Measurements from ENCODE around the gene SAPCD1.
A peak's percentile ranks its signal among the peaks of the same experiment; 100 is the strongest.

The SAPCD1 gene

DNA sequence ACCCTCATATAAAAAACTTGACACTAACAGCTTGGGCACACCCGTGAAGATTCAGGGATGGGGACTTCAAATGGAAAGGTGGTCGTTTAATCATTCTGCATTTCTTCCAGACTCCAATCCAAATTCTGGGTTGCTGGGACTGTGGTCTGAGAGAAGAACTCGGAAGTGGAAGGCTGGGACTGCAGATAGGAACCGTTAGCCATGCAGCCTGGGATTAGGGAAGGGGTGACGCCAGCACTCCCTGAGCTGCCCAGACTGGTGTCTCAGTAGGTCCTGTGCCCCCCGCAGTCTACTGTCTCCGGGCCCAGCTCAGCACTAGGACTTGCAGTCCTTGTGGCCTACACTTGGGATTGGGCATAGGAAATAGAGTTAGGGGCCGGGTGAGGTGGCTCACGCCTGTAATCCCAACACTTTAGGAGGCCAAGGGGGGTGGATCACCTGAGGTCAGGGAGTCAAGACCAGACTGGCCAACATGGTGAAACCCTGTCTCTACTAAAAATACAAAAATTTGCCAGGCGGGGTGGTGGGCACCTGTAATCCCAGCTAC is 25.6 kb upstream of the SAPCD1 start:
- Mint-ChIP-seq H3K36me3 (peaks cover 3% of the 10 kb centered on the region), H3K4me3 (peak overlapping the region; percentile 99), H3K27ac (peak overlapping the region; percentile 85), H3K9me3 (ENCODE audit: low read depth) (no peaks in the 10 kb centered on the region), H3K4me1 (ENCODE audit: low read depth) (peaks cover 63% of the 10 kb centered on the region), H3K27me3 (no peaks in the 10 kb centered on the region)

DNA sequence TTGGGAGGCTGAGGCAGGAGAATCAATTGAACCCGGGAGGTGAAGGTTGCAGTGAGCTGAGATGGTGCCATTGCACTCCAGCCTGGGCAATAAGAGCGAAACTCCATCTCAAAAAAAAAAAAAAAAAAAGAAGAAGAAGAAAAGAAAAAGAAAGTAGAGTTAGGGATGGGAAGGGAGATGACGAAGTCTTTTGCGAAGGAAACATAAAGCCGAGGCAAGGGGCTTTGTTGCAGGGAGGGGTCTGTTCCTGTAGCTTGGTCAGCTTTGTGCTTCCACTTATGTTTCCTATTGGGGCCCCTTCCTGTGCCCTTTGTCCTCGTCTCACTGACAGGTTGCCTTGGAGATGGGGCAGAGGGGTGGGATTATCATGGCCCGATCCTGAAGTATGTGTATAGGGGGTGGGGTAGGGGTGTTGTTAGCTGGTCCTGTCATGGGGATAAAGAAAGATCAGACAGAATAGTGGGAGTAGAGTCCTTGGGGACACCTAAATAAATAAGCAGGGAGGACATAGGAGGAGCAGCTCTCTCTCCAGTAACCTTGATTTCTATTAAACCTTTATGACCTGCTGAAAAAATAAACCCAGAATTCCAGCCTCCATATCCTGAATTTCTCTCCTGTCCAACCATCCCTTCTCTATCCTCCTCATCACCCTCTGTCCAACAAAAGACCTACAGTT is 25.0 kb upstream of the SAPCD1 start:
- peak overlapping the region; percentile 99 for H3K4me3 Mint-ChIP-seq
- H3K36me3 Mint-ChIP-seq: peaks cover 5% of the 10 kb centered on the region
- H3K9me3 Mint-ChIP-seq (ENCODE audit: low read depth): no peaks in the 10 kb centered on the region
- peaks cover 61% of the 10 kb centered on the region for H3K4me1 Mint-ChIP-seq (ENCODE audit: low read depth)
- H3K27ac Mint-ChIP-seq: peak overlapping the region; percentile 72
- no peaks in the 10 kb centered on the region for H3K27me3 Mint-ChIP-seq

GRCh38 chr6:31737991-31738979 is 24.2 kb upstream of the SAPCD1 start:
- H3K36me3 Mint-ChIP-seq: peaks cover 5% of the 10 kb centered on the region
- peak overlapping the region; percentile 72 for H3K27ac Mint-ChIP-seq
- no peaks in the 10 kb centered on the region for H3K27me3 Mint-ChIP-seq
- peaks cover 58% of the 10 kb centered on the region for H3K4me1 Mint-ChIP-seq (ENCODE audit: low read depth)
- no peaks in the 10 kb centered on the region for H3K9me3 Mint-ChIP-seq (ENCODE audit: low read depth)
- H3K4me3 Mint-ChIP-seq: peak overlapping the region; percentile 99

DNA sequence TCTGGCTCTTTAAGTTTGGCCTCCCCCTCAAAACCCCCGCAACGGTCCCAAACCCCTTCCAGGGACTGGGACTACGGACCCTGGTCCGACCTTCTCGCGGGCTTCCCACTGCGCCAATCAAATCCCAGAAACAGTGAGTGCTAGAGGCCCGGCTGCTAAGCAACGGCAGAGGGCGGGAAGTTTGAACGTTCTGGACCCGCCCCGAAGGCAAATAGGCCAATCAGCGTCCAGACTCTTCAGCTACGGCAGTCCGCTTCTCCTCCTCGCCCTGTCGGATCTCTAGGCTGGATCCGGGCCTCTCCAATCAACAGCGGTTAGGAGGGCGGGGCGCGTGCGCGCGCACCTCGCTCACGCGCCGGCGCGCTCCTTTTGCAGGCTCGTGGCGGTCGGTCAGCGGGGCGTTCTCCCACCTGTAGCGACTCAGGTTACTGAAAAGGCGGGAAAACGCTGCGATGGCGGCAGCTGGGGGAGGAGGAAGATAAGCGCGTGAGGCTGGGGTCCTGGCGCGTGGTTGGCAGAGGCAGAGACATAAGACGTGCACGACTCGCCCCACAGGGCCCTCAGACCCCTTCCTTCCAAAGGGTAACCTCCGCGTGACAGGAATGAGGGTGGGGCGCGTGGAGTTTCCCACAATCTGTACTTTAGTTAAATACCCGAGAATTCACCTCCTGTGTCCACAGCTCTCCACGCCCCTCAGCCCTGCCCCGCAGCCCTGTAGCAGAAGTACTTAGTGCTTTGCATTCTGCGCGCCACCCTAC is 22.6 kb upstream of the SAPCD1 start, which contains the start of gene MSH5:
Gene MSH5 (plus strand): TSS at position 367 of the 758 bp plus-strand sequence. CDS start 462 bp downstream, outside the sequence.
- peaks cover 48% of the 10 kb centered on the region for H3K4me1 Mint-ChIP-seq (ENCODE audit: low read depth)
- H3K4me3 Mint-ChIP-seq: peak within 1 kb of the TSS; percentile 97
- peaks cover 8% of the 10 kb centered on the region for H3K36me3 Mint-ChIP-seq

DNA sequence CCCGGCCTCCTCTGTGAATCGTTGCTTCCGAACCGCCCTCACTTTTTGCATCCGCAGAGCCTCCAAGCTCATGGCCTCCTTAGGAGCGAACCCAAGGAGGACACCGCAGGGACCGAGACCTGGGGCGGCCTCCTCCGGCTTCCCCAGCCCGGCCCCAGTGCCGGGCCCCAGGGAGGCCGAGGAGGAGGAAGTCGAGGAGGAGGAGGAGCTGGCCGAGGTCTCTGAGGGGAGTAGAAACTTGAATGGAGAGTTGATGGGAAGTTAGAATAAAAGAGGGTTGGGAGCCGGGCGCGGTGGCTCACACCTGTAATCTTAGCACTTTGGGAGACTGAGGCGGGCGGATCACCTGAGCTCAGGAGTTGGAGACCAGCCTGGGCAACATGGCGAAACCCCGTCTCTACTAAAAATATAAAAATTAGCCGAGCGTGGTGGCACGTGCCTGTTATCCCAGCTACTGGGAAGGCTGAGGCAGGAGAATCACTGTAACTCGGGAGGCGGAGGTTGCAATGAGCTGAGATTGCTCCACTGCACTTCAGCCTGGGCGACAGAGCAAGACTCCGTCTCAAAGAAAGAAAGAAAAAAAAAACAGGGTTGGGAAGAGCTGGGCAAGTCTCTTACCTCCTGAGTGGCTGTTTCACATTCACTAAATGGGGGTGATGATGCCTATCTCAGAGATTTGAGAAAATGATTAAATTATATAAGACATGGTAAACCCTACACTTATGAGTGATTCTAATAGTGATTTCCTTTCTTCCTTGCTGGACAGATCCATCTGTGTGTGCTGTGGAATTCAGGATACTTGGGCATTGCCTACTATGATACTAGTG is 21.8 kb upstream of the SAPCD1 start:
- Mint-ChIP-seq H3K27ac (peak overlapping the region; percentile 96), H3K4me1 (ENCODE audit: low read depth) (peaks cover 46% of the 10 kb centered on the region), H3K36me3 (peaks cover 13% of the 10 kb centered on the region), H3K27me3 (no peaks in the 10 kb centered on the region), H3K9me3 (ENCODE audit: low read depth) (no peaks in the 10 kb centered on the region), H3K4me3 (peak overlapping the region; percentile 97)

More for the DNA sequence above, 22.6 kb upstream of the SAPCD1 start, which contains the start of gene MSH5:
- H3K9me3 Mint-ChIP-seq (ENCODE audit: low read depth): no peaks in the 10 kb centered on the region
- peak within 1 kb of the TSS; percentile 96 for H3K27ac Mint-ChIP-seq
- H3K27me3 Mint-ChIP-seq: no peaks in the 10 kb centered on the region

DNA sequence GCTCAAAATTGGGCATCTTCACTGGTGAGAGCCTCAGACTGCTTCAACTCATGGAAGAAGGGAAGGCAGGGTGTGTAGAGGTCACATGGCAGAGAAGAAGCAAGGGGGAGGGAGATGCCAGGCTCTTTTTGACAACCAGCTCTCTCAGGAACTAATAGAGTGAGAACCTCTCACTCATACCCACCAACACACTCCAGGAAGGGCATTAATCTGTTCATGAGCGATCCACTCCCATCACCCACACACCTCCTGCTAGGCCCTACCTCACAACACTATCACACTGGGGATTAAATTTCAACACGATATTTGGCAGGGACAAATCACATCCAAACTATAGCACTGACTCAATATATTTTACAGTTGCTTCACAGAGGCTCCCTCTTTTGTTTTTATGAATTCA is 20.6 kb upstream of the SAPCD1 start:
- H3K36me3 Mint-ChIP-seq: peaks cover 13% of the 10 kb centered on the region

GRCh38 chr6:31742894-31743293 is 19.6 kb upstream of the SAPCD1 start:
- Mint-ChIP-seq H3K9me3 (ENCODE audit: low read depth) (no peaks in the 10 kb centered on the region), H3K4me1 (ENCODE audit: low read depth) (peaks cover 30% of the 10 kb centered on the region), H3K36me3 (peaks cover 18% of the 10 kb centered on the region), H3K27ac (no peak overlapping the region), H3K4me3 (no peak overlapping the region), H3K27me3 (no peaks in the 10 kb centered on the region)

More for the DNA sequence above, 20.6 kb upstream of the SAPCD1 start:
- Mint-ChIP-seq H3K4me1 (ENCODE audit: low read depth) (peaks cover 41% of the 10 kb centered on the region), H3K4me3 (peak overlapping the region; percentile 97), H3K27me3 (no peaks in the 10 kb centered on the region), H3K9me3 (ENCODE audit: low read depth) (no peaks in the 10 kb centered on the region), H3K27ac (no peak overlapping the region)

- H3K4me1 Mint-ChIP-seq (ENCODE audit: low read depth): peaks cover 15% of the 10 kb centered on the region
- no peak overlapping the region for H3K4me3 Mint-ChIP-seq
- H3K27ac Mint-ChIP-seq: no peak overlapping the region
- no peaks in the 10 kb centered on the region for H3K9me3 Mint-ChIP-seq (ENCODE audit: low read depth)
- peaks cover 20% of the 10 kb centered on the region for H3K36me3 Mint-ChIP-seq
- no peaks in the 10 kb centered on the region for H3K27me3 Mint-ChIP-seq
Measured at GRCh38 chr6:31744422-31744821, 18.0 kb upstream of the SAPCD1 start.

- Mint-ChIP-seq H3K27me3 (no peaks in the 10 kb centered on the region), H3K27ac (no peak overlapping the region), H3K9me3 (ENCODE audit: low read depth) (no peaks in the 10 kb centered on the region), H3K4me1 (ENCODE audit: low read depth) (no peaks in the 10 kb centered on the region), H3K36me3 (peaks cover 20% of the 10 kb centered on the region), H3K4me3 (no peak overlapping the region)
Measured at GRCh38 chr6:31749301-31750036, 13.0 kb upstream of the SAPCD1 start.

DNA sequence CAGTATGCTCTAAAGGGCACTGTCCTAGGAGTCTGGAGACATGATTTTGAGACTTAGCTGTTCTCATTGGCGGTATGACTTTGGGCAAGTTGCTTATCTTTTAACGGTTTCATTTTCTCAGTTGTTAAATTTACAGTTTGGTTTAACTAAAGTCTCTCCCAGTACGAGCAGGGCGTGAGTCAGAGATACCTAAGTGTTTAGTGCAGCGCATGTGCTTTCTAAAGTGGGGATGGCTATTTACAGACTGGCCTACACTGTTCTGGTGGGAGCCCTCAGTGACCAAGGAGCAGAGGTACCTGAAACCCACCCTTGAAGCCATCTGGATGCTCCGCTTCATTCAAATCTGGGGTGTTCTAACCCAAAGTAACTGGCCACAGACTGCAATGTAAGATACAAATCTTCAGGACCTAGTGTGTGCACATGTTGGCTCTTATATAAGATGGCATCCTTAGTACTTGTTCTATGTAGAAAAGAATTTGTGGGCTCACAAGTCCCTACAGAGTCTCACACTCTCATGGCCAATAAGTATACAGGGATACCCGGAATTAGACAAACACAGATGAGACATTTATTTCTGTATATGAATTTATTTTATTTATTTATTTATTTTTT is 11.9 kb upstream of the SAPCD1 start:
- Mint-ChIP-seq H3K27ac (no peak overlapping the region), H3K4me3 (no peak overlapping the region), H3K4me1 (ENCODE audit: low read depth) (no peaks in the 10 kb centered on the region), H3K36me3 (peaks cover 14% of the 10 kb centered on the region), H3K9me3 (ENCODE audit: low read depth) (no peaks in the 10 kb centered on the region), H3K27me3 (no peaks in the 10 kb centered on the region)

- H3K27me3 Mint-ChIP-seq: no peaks in the 10 kb centered on the region
- H3K4me3 Mint-ChIP-seq: no peak overlapping the region
- no peak overlapping the region for H3K27ac Mint-ChIP-seq
- peaks cover 9% of the 10 kb centered on the region for H3K36me3 Mint-ChIP-seq
- no peaks in the 10 kb centered on the region for H3K4me1 Mint-ChIP-seq (ENCODE audit: low read depth)
- no peaks in the 10 kb centered on the region for H3K9me3 Mint-ChIP-seq (ENCODE audit: low read depth)
Measured at GRCh38 chr6:31752739-31753319, 9.6 kb upstream of the SAPCD1 start.

DNA sequence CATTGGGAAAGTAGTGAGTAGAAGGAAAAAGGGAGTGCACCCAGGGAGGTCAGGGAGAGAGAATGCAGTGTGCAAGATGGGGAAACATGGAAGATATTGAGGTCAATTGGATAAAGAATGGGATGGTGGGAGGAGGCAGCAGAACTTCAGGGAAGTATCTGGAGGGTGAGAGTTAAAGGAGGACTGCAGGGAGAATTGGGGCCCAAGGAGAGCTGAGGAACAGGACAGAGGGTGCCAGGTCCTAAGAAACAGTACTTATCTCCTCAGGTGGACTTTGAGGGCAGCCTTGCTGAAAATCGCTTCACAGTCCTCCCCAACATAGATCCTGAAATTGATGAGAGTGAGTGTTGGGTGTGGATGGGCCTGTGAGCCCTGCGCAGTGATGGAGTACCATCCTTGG is 4.2 kb upstream of the SAPCD1 start:
- H3K36me3 Mint-ChIP-seq: peaks cover 19% of the 10 kb centered on the region
- no peak overlapping the region for H3K27ac Mint-ChIP-seq
- no peaks in the 10 kb centered on the region for H3K27me3 Mint-ChIP-seq
- no peaks in the 10 kb centered on the region for H3K4me1 Mint-ChIP-seq (ENCODE audit: low read depth)
- H3K4me3 Mint-ChIP-seq: no peak overlapping the region
- no peaks in the 10 kb centered on the region for H3K9me3 Mint-ChIP-seq (ENCODE audit: low read depth)

GRCh38 chr6:31760790-31761189 is 1.7 kb upstream of the SAPCD1 start:
- Mint-ChIP-seq H3K36me3 (peaks cover 23% of the 10 kb centered on the region), H3K9me3 (ENCODE audit: low read depth) (no peaks in the 10 kb centered on the region), H3K4me3 (no peak overlapping the region), H3K4me1 (ENCODE audit: low read depth) (no peaks in the 10 kb centered on the region), H3K27ac (no peak overlapping the region), H3K27me3 (no peaks in the 10 kb centered on the region)

All from activated naive CD8-positive, alpha-beta T cell (primary cell).